Erythroblast (primary cell): Measurements from ENCODE around the gene PPP1R18.

ENCODE experiments used
- DNase-seq, 2 experiments: peaks; one replicate each; lab custom pipeline; 2025; lab: John Stamatoyannopoulos, UW
- GATA1 ChIP-seq: IDR thresholded peaks from 2 replicates; pipeline ENCODE4 v1.6.1; 2011; ENCODE audit warnings: low read depth, mild to moderate bottlenecking, control low read depth, low read length, moderate library complexity
- POLR2A ChIP-seq: IDR thresholded peaks from 2 replicates; pipeline ENCODE4 v1.6.1; 2011; ENCODE audit warnings: mild to moderate bottlenecking, low read length

Gene PPP1R18

GRCh38 chr6:30687659-30688431 is 1.4 kb upstream of the PPP1R18 start:
- TF ChIP-seq GATA1 = no peak
- TF ChIP-seq POLR2A = peak; percentile 1
- no peak for DNase-seq

DNA sequence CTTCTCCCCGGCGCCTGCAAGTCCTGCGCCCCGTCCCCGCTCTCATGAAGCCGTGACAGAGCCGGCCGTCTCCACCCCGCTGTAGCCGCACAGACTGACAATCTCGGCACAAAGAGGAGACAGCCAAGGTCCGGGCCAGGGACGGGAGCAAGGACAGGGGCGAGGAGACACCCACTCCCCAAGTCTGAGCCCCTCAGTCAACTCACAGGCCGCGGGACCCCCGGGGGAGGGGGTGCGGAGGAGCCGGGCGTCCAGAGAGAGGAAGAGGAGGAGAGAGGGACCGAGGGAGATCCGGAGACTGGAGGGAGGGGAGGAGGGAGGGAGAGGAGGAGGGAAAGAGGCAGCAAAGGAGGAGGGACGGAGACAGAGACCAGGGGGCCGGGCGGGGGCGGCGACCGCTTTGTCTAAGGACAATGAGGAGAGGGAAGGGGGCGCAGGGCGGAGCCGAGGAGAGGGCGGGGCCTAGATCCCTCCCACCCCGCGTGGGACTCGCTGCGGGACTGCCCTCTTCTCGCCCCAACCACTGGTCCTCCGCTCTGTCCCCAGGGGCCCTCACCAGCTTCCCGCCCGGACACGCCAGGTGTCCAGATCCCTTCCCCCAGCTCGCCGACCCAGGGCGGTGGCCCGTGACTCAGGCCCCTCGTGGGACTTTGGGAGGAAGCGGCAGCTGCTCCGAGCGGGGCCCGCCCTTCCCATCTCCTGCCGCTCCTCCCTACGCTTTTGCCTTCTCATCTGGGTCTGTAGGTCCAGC is 638 bp upstream of the PPP1R18 start:
- DNase-seq = peak; percentile 51 to 81
- TF ChIP-seq POLR2A (peak; percentile 33), GATA1 (no peak)

DNA sequence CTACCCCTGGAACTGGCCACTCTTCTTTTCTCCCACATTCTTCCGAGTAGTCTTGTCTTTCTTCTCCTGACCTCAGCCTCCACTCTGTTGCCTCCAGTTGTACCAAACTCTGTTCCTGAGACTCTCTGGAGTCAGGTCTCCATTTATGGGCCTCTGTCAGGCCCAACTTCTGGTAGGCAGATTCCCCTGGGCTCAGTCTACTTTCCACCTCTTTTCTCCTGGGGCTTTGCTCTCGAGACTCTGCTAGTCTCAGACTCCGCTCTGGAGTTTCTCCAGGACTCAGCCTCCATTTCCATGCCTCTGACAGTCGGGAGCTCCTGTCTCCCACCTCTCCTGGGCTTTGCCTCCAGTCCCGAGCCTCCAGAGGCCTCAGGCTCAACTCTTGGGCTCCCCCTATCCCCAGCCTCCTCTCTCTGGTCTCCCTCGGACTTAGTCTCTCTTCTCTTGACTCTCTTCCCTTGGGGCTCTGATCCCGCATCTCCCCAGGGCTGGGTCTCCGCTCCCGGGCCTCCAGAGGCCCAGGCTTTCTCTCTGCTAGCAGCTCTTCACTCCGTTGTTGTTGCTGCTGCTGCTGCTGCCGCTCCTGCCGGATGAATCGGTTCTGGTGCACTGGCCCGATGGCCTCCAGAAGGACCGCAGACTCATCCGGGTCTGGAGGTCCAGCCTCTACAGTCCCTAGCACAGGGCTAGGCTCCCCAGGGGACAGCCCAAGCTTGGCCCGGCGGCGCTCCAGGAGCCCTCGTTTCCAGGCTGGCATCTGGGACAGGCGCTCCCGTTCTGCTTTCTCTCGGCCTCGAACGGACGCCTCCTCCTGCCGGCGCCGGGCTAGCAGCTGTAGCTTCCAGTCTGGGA is 1.1 kb downstream of the PPP1R18 start:
- TF ChIP-seq GATA1 = no peak
- TF ChIP-seq POLR2A = no peak
- no peak for DNase-seq

- TF ChIP-seq POLR2A (no peak), GATA1 (no peak)
- no peak for DNase-seq
These were observed 1.9 kb downstream of the PPP1R18 start for GRCh38 chr6:30684386-30685156.

GRCh38 chr6:30683980-30684338 is 2.5 kb downstream of the PPP1R18 start:
- DNase-seq = no peak

DNA sequence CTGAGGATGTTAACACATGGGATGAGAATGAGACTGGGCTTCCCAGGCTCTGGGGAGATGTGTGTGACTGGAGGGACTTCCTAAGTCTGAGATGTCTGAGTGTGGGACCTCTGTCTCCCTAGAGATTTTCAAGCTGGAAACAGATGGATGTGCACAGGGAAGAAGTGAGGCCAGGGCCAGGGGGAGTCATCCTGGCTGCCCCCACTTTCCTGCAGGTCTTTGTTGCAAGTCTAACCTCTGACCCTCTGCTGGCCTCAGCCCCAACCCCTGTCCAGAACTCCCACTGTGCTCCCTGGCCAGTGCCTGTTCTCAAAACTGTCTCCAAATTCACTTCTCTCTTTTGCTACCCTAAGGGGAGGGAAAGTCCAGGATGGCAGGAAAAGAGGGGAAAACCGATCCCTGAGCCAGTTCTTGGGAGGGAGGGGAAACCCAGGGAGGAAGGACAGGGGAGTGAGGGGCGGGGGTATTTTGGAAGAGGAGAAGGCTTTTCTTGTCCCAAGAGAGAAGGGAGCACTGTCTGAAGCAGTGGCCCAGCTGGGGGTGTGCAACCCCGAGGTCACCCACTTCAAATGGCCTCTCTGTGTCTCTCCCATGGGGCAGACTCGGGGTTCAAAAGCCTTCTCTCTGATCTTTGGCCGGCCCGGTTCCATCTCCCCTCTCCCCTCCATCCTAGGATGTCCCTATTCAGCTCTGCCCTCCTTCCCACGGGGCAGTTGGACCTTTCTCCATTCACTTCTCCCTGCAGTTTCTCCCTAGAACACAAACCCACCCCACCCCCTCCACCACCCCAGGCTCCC is 3.1 kb downstream of the PPP1R18 start:
- DNase-seq = no peak
- TF ChIP-seq POLR2A (no peak), GATA1 (no peak)

More at GRCh38 chr6:30683980-30684338, 2.5 kb downstream of the PPP1R18 start:
- TF ChIP-seq POLR2A = no peak
- no peak for TF ChIP-seq GATA1

DNA sequence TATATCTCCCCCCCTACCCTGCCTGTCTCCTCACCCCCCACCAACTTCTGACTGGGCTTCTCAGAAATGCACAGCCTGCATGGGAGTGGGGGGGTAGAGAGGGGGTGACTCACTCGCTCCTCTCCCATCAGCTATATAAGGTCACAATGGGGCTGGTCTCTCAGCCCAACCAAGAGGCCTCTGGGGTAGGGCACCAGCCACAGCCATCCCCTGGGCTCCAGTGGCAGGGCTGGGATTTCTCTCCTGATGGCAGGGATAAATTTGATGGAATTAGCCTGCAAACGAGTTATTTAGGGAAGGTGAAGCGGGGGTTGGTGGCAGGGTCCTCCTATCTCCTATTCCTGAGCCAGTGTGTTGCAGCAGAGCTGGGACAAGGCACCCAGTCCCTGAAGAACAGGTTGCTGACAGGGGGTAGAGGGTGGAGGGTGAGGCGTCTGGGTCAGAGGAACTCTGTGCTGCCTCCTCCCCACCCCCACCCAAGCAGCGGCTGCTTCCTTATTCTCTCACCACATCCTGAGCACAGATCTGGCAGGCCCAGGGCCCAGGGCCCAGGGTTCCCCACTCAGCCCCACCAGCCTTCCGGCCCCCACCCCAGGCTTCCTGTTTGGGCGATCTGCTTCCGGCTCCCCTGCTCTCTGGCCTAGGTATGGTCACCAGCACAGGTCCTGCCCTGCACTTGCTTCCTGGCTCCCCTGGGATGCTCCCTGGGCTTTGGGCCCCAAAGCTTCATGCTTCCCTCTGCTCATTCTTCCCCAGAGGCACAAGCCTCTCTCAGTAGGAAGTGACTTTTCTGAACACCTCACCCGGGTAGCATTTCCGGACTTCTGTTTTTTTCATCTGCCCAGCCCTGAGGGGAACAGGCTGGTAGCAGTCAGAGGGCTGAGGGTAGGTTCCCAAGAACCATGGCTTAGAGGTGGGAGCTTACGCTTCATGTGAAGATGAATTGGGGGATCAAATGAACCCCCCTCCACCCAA is 4.0 kb downstream of the PPP1R18 start:
- TF ChIP-seq GATA1 (no peak), POLR2A (peak; percentile 26)
- peak in 1 of 2 experiments; percentile 30 for DNase-seq

GRCh38 chr6:30681766-30682142 is 4.7 kb downstream of the PPP1R18 start:
- TF ChIP-seq GATA1 (no peak), POLR2A (no peak)
- no peak for DNase-seq

DNA sequence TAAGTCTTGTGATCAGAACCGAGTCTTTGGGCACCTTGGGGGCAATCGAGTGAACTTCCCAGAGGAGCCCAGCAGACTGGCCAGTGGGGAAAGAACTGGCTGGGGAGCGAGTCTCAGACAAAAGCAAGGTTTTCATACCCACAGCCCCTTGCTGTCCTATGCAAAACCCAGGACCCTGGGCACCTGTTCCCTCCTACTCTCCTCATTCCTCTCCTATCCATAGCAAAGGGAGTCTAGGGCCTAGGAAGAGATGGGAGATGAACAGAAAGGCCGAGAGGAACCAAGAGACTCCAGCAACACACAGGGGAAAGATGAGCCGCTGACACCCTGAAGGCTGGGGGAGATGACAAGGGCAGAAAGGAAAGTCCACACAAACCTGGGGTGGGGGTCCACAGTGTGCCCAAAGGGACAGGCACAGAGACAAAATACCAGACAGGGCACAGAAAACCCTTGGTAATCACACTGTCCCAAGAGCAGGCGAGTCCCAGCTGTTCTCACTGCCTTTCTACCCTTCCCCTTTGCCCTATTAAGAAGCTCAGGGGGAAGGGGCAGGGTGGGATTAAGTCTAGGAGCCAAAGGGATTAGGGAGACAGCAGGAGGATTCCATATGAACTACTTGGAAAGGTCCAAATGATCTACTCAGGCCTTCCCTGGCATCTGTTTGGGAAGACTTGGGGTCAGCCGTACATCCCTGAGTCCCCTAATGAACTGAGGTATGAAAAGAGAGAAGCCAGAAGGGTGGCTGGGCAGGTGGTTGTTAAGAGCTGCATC is 6.5 kb downstream of the PPP1R18 start:
- no peak for TF ChIP-seq POLR2A
- TF ChIP-seq GATA1 = no peak
- no peak for DNase-seq

GRCh38 chr6:30678964-30679726 is 7.3 kb downstream of the PPP1R18 start:
- TF ChIP-seq GATA1 = no peak
- no peak for TF ChIP-seq POLR2A
- peak; percentile 84 to 92 for DNase-seq
